ENCODE measurements around the gene CRIP1. TPM values are rescaled to one million over a fixed set of nuclear protein-coding genes. Genes with fewer than 3 reads are reported as not detected.
A peak's percentile ranks its signal among the peaks of the same experiment; 100 is the strongest.

The CRIP1 gene
- total RNA-seq, 2 donors from 2014 or later: 146 to 174 TPM

DNA sequence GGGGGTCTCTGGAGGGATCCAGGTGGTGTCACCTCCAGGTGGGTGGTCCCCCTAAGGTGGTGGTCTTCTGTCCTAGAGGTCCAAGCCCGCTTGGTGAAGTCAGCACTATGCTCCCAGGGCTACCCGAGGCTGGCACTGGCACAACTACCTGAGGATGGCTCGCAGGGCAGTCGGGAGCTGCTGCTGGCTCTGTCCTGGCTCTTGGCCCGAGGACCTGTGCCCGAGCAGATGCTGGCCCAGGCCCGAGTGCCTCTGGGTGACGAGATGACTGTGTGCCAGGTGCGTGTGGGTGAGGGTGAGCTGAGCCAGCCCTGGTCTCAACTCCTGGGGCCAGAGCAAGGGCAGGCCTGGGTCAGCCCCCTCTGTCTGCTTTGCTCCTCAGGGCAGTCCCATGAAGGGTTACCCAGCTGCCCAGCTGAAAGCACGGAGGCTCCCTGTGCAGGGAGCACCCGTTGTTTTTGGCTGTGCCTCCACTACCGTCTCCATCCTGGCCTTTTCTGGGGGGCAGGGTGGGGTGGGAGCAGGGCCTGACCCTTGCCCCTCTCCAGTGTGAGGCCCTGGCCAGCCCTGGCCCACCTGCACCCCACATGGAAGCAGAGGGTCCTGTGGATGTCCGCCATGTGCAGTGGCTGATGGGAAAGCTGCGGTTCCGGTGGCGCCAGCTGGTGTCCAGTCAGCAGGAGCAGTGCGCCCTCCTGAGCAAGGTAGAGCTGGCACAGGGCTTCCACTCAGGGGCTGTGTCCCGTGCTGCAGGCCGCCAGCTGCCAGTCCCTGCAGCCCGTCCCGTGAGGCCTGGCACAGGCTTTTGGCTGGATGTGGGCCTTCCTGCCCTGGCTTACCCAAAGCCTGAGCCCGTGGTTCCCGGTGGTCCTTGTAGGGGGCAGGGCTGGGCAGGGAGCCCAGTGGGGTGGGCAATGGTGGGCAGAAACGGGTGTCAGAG is 5.6 kb downstream of the CRIP1 start:
- no peak for ATAC-seq (replicated peaks in 1 of 2)
- H3K27ac Mint-ChIP-seq: peak overlapping the region; percentile 89
- H3K4me1 Mint-ChIP-seq (ENCODE audit: low read depth): peaks cover 21% of the 10 kb centered on the region
- DNase-seq: peak in 1 of 2 donors; percentile 10
- H3K27me3 Mint-ChIP-seq (ENCODE audit: low read depth): no peaks in the 10 kb centered on the region
- peaks cover 0 to 1% of the 10 kb centered on the region in 2 donors for H3K36me3 Mint-ChIP-seq (ENCODE audit: insufficient read depth in 2 of 2)
- H3K4me3 Mint-ChIP-seq: peak overlapping the region; percentile 78 to 83
- H3K9me3 Mint-ChIP-seq: no peaks in the 10 kb centered on the region

DNA sequence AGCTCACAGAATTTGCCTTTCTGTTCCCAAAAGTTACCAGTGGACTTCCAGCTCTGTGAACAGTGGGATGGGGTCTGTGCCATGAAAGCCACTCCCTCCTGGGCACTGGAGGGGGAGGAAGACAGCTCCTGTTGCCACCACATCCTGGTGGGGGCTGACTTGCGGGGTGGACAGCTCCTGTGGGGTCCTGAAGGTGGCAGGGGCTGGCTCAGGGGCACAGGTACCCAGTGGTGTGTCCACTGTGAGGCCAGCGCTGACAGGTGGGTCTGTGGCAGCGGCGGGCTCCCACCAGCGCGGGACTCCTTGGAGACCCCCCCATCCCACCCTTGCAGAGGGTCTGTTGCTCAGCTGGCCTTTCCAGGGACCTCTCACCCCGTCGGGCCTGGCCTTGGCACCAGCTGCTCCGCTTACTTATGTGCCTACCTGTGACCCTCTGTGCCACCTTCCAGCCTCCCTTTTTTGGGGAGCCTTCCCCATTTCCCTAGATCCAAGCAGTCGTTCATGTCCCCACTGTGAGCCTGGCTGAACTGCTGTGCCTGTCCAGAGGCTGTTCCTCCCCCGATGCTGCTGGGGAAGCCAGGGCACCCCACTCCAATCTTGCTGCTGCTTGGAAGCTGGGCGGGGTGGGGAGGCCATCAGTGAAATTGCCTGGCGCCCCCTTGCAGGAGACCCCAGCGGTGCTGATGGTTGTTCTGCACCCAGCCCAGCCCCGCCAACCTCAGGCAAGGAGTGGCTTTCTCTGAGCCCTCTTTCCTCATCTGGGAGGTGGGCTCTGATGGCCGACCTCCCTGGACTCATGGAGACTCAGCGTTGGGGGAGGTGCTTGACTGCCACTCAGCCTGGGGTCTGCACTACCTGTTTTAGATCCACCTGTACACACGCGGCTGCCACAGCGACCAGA is 6.5 kb downstream of the CRIP1 start:
- DNase-seq (peak in 1 of 2 donors; percentile 6), ATAC-seq (replicated peaks in 1 of 2) (no peak)
- Mint-ChIP-seq H3K27me3 (ENCODE audit: low read depth) (no peaks in the 10 kb centered on the region), H3K4me1 (ENCODE audit: low read depth) (peaks cover 21% of the 10 kb centered on the region), H3K27ac (no peak overlapping the region), H3K36me3 (ENCODE audit: insufficient read depth in 2 of 2) (peaks cover 0 to 2% of the 10 kb centered on the region in 2 donors), H3K9me3 (no peaks in the 10 kb centered on the region), H3K4me3 (no peak overlapping the region)

DNA sequence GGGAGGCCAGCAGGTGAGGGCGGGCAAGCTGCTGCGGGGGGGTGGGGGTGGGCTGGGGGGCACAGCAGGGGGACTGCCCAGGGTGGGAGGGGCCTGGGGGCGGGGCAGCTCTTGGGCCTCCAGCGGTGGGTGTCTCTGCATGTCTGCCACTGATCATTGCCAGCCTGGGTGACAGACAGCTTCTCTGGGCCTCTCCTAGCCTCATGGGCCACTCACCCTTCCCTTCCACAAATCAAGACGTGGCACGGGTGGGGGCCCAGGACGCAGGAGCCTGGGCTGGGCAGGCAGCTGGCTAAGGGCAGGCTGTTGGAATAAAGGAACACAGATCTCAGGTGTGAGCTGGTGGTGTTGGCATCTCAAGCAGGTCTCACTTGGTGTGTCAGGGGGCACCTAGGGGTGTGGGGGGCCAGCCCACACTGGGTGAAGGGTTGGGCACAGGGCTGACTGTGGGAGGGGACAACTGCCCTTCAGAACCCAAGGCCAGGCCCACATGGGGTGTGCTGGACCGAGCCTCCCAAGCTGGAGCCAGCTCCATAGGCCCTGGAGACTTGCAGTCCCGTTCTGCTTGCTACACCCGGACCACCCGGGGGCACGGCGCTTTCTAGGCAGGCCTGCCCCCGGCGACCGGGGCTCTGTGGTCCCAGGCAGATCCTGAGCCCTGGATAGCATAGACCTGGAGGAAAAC is 7.4 kb downstream of the CRIP1 start:
- ATAC-seq (replicated peaks in 1 of 2): no peak
- Mint-ChIP-seq H3K9me3 (no peaks in the 10 kb centered on the region), H3K36me3 (ENCODE audit: insufficient read depth in 2 of 2) (peaks cover 0 to 5% of the 10 kb centered on the region in 2 donors), H3K4me1 (ENCODE audit: low read depth) (peaks cover 14% of the 10 kb centered on the region), H3K27ac (no peak overlapping the region), H3K27me3 (ENCODE audit: low read depth) (no peaks in the 10 kb centered on the region), H3K4me3 (no peak overlapping the region)
- no peak for DNase-seq

DNA sequence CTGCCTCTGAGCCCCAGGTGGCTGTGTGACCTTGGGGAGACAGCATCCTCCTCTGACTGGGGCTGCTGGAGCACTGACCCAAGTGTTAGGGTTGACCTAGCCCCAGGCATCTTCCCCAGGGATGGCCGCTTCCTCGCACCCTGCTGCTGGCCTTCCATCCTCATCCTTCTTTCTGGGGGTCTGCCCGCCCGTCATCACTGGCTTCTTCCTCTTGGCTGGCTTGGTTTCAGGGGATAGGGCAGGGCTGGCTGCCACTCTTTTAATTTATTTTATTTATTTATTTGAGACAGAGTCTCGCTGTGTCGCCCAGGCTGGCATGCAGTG is 7.9 kb downstream of the CRIP1 start:
- Mint-ChIP-seq H3K36me3 (ENCODE audit: insufficient read depth in 2 of 2) (peaks cover 0 to 5% of the 10 kb centered on the region in 2 donors), H3K9me3 (no peaks in the 10 kb centered on the region), H3K4me3 (no peak overlapping the region), H3K27ac (no peak overlapping the region), H3K27me3 (ENCODE audit: low read depth) (no peaks in the 10 kb centered on the region), H3K4me1 (ENCODE audit: low read depth) (peaks cover 9% of the 10 kb centered on the region)
- no peak for ATAC-seq (replicated peaks in 1 of 2)
- DNase-seq: no peak

DNA sequence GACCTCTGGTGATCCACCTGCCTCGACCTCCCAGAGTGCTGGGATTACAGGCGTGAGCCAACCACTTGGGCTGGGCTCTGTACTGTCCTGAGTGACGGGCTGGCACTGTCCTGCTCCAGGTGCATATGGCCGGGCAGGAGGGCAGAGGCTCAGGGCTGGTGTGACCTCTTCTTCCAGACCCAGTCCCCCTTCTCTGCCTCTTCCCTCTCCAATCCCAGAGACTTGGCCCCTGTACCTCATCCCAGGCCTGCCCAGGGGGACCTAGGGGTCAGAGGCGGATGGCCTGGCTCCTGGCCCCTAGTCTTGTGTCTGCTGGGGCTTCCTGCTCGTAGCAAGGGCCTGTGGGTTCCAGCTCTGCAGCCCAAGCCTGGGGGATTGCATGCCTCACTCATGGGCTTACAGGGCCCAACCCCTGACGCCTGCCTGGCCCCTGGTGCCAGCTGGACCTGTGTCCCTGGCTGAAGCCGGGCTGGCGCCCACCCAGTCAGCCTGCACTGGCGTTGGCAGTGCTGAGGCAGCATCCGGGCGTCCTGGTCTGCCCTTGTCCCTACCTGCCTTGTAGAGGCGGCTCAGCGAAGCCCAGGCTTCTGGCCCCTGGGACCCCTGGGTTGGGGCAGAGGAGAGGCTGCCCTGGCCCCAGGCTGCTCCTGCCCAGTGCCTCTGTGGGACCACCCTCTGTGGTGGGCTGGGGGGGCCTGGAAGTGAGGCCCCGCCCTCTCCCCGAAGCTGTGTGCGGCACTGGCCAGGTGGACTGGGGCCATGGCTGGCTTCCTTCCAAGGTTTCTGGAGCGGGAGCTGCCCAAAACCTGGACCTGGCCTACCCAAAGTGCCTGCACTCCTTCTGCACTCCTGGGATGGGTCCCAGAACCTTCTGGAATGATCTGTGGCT is 8.7 kb downstream of the CRIP1 start:
- Mint-ChIP-seq H3K4me1 (ENCODE audit: low read depth) (peaks cover 7% of the 10 kb centered on the region), H3K9me3 (no peaks in the 10 kb centered on the region), H3K36me3 (ENCODE audit: insufficient read depth in 2 of 2) (peaks cover 0 to 5% of the 10 kb centered on the region in 2 donors), H3K27ac (no peak overlapping the region), H3K27me3 (ENCODE audit: low read depth) (no peaks in the 10 kb centered on the region), H3K4me3 (no peak overlapping the region)
- DNase-seq (peak in 1 of 2 donors; percentile 4), ATAC-seq (replicated peaks in 1 of 2) (no peak)

DNA sequence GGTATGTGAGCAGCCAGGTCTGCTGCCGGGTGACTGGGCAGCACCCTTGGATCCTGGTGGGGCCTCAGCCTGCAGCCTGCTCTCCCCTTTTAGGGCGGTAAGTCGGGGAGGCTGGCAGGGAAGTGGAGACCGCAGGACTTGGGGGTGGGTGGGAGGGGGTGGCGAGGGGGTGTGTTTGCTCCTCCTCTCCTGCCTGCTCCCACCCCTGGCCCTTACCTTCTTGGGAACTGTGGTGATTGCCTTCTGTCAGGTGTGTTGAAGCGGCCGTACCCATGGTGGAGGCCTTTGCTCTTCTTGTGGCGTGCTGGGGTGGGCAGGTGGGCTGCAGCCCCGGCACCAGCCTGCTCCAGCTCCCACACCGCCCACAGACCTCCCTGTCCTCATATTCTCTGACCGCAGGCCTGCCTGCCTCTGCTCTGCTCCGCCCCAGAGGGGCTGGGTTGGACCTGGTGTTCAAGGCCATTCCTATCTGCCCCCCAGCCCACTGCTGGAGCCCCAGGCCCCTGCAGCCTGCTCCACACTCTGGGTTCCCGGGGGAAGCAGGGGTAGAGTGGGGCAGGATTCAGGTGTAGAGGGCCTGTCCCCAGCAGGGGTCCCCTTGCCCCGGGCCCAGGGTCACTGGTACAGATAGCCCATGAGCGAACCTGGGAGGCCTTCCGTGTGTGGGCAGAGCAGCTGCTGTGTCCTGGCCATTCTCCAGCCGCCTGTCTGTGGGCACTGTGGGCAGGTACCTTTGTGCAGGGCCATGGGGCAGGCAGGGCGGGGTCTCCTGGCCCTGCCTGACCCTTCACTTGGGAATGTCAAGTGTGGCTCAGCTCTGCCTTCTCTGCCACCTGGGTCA is 9.5 kb downstream of the CRIP1 start:
- peaks cover 0 to 5% of the 10 kb centered on the region in 2 donors for H3K36me3 Mint-ChIP-seq (ENCODE audit: insufficient read depth in 2 of 2)
- DNase-seq: no peak
- peaks cover 7% of the 10 kb centered on the region for H3K4me1 Mint-ChIP-seq (ENCODE audit: low read depth)
- no peaks in the 10 kb centered on the region for H3K27me3 Mint-ChIP-seq (ENCODE audit: low read depth)
- no peak overlapping the region for H3K27ac Mint-ChIP-seq
- no peak overlapping the region for H3K4me3 Mint-ChIP-seq
- ATAC-seq (replicated peaks in 1 of 2): no peak
- no peaks in the 10 kb centered on the region for H3K9me3 Mint-ChIP-seq

DNA sequence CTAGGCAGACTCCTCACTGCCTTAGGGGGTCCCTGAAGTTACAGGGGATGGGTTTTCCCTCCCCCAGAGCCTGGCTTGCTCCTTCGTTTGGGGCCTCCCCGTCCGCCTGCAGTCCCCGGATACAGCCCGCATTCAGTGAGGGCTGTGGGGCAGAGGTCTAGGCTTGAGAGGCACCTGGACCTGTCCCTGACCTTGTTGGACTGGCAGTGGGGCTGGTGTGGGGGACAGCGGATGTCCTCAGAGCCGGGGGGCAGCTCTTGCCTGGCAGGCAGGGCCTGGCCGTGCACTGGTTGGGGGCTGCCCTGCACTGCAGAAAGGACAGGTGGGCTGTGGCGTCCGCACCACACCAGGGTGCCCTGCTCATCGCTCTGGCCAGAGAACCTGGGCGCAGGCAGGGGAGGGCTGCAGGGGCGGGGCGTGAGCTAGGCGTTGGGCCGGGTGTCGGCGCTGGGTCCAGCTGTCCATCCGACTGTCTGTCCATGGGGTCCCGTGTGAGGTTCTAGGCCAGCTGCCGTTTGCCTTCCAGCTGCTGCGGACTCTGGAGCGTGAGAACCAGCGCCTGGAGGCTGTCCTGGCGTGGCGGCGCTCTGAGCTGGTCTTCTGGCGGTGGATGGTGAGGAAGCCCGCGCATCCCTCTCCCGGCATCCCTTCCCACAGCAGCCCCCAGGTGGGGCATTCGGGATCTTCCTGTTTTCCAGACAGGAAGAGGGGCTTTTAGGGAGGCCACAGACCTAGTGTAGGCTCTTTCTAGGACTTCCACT is 10.3 kb downstream of the CRIP1 start:
- Mint-ChIP-seq H3K4me3 (no peak overlapping the region), H3K9me3 (no peaks in the 10 kb centered on the region), H3K27ac (no peak overlapping the region), H3K27me3 (ENCODE audit: low read depth) (no peaks in the 10 kb centered on the region), H3K4me1 (ENCODE audit: low read depth) (peaks cover 2% of the 10 kb centered on the region), H3K36me3 (ENCODE audit: insufficient read depth in 2 of 2) (peaks cover 0 to 4% of the 10 kb centered on the region in 2 donors)
- ATAC-seq (replicated peaks in 1 of 2): no peak
- no peak for DNase-seq

DNA sequence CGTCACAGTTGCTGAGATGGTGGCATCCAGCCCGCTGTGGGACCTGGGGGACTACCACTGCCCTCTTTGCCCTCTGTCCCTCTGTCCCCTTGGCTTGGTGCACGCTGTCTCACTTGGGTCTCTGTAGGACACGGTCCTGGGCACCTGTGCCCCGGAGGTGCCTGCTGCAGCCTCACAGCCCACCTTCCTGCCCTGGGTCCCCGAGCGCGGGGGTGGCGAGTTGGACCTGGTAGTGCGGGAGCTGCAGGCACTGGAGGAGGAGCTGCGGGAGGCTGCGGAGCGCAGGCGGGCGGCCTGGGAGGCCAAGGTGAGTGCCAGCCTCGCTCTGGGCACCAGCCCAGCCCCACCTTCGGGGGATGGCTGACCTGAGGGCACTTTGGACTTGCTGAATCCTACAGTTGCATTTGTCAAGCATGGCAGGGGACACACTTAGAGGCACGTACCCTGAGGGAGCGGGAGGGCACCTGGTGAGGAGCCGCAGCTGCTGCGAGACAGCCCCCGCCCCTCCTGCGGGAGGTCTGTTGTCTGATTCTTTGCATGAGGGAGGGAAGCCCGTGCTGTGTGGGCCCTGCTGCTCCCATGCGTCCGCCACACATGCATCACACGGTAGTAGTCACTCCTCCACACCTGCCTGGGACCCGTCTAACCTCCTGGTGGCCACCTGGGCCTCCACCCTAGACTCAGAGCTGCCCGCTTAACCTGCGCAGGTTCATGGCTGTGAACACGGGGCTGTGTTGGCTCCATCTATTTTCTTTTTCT is 11.2 kb downstream of the CRIP1 start:
- DNase-seq (no peak), ATAC-seq (replicated peaks in 1 of 2) (no peak)
- Mint-ChIP-seq H3K27me3 (ENCODE audit: low read depth) (no peaks in the 10 kb centered on the region), H3K4me1 (ENCODE audit: low read depth) (no peaks in the 10 kb centered on the region), H3K4me3 (no peak overlapping the region), H3K27ac (no peak overlapping the region), H3K36me3 (ENCODE audit: insufficient read depth in 2 of 2) (peaks cover 0 to 4% of the 10 kb centered on the region in 2 donors), H3K9me3 (no peaks in the 10 kb centered on the region)

DNA sequence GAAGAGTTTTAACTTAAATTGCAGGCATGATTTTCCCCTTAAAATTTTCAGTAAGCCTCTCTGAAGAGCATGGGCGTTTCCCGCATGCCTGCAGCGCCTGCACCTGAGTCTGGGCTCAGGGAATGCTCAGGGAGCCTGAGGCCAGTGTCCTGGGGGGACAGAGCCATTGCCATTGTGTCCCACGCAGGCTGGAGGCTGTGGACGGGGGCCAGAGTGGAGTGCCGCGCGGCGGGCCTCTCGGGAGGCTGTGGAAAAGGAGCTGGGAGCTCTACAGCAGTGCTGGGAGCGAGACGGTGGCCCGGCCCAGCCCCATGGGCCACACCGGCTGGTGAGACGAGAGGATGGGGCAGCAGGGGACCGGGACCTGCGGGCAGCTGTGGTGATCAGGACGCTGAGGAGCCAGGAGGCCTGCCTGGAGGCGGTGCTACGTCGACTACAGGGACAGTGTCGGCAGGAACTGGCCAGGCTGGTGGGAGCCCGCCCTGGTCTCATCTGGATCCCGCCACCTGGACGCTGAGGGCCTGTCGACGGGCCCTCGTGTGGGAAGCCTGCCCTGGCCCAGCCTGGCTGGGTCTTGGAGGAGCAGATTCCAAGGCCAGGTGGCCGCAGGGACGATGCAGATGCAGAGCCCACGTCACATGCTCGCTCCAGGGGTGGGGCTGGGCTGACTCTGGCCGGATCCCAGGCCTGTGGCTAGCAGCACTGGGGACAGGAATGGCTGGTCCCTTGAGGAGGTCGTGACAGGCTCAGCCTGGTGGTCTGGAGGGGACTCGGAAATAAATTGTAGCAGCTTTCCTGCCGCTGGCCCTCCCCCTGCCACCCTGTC is 12.0 kb downstream of the CRIP1 start:
- H3K27me3 Mint-ChIP-seq (ENCODE audit: low read depth): no peaks in the 10 kb centered on the region
- H3K4me1 Mint-ChIP-seq (ENCODE audit: low read depth): no peaks in the 10 kb centered on the region
- no peak for DNase-seq
- H3K27ac Mint-ChIP-seq: no peak overlapping the region
- H3K4me3 Mint-ChIP-seq: no peak overlapping the region
- ATAC-seq (replicated peaks in 1 of 2): no peak
- peaks cover 0 to 4% of the 10 kb centered on the region in 2 donors for H3K36me3 Mint-ChIP-seq (ENCODE audit: insufficient read depth in 2 of 2)
- no peaks in the 10 kb centered on the region for H3K9me3 Mint-ChIP-seq
